ENCODE measurements around the gene RRP1. TPM values are rescaled to one million over a fixed set of nuclear protein-coding genes. Genes with fewer than 3 reads are reported as not detected.
A peak's percentile ranks its signal among the peaks of the same experiment; 100 is the strongest.

RRP1 gene
- total and polyA plus RNA-seq, 9 of the 15 experiments (the other 6 are each of a cell fraction or from before 2014, with no cell fraction given), result 0.89 to 105 (median 51.6) TPM

DNA sequence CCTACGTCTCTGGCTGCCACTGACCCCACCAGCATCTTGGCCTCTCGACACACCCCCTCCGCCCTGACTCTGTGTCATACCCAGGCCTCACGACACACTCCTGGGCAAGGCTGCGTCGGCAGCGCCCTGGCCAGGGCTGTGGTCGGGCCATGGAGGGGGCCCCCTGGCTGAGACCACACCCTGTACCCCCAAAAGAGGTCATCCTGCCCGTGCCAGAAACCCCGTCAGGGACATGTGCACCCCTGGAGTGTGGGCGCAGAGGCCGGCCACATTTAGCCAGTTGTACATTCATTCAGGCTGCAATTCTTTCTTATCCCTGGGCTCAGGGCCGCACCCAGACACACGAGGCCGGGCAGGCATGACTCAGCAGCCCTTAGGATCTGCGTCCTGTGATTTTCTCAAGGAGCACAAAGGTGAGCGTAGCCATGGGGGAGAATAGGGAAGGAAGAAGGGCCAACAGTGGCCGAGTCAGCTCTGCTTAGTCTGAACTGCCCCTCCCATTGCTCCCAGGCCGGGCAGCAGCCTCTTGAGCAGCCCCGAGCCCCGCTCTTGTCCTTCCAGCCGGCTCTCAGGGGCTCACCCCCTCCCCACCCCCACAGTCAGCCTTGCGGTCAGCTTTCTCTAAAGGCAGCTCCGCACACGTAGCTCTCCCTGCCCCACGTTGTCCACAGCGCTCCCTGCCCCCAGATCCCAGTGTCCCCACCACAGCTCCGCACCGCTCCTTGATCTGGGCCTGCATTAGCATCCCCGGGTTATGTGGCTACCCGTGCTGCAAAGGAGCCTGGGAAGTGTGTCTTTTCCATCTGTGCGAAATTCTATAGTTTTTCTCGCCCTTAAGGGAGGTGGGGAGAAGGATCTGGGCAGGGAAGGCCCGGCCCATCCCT is 21.2 kb upstream of the RRP1 start (continued):
- TF ChIP-seq ZBTB7A (IDR thresholded peaks at IDR 0.05; ENCODE audit: borderline replicate concordance, control insufficient read depth, low read depth, low read length), result peak; percentile 46; the same call in 1 of the 2 replicates
- 0 out of 2 replicates have a peak, but pooled peaks have one; percentile 27 for TF ChIP-seq ELF2 (CRISPR knock-in tag; IDR thresholded peaks at IDR 0.05)
- TF ChIP-seq ESRRA (IDR thresholded peaks at IDR 0.05; ENCODE audit: borderline replicate concordance, low read depth), result peak; percentile 78
- TF ChIP-seq SMARCC2 (IDR thresholded peaks at IDR 0.05; ENCODE audit: low read depth), result peak; percentile 69; the same call in 1 of the 2 replicates
- TF ChIP-seq, protein P1, sequence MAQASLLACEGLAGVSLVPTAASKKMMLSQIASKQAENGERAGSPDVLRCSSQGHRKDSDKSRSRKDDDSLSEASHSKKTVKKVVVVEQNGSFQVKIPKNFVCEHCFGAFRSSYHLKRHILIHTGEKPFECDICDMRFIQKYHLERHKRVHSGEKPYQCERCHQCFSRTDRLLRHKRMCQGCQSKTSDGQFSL (CRISPR knock-in tag; IDR thresholded peaks at IDR 0.05), result no peak; the same call in 1 of the 2 replicates
- TF ChIP-seq, protein P1 (tag; IDR thresholded peaks at IDR 0.05), result 0 out of 4 replicates have a peak, but pooled peaks of 1 of the 2 experiments have one; percentile 38
- TF ChIP-seq ZNF311 (CRISPR knock-in tag; IDR thresholded peaks at IDR 0.05), result 0 out of 2 replicates have a peak, but pooled peaks have one; percentile 30
- TF ChIP-seq, protein P2, sequence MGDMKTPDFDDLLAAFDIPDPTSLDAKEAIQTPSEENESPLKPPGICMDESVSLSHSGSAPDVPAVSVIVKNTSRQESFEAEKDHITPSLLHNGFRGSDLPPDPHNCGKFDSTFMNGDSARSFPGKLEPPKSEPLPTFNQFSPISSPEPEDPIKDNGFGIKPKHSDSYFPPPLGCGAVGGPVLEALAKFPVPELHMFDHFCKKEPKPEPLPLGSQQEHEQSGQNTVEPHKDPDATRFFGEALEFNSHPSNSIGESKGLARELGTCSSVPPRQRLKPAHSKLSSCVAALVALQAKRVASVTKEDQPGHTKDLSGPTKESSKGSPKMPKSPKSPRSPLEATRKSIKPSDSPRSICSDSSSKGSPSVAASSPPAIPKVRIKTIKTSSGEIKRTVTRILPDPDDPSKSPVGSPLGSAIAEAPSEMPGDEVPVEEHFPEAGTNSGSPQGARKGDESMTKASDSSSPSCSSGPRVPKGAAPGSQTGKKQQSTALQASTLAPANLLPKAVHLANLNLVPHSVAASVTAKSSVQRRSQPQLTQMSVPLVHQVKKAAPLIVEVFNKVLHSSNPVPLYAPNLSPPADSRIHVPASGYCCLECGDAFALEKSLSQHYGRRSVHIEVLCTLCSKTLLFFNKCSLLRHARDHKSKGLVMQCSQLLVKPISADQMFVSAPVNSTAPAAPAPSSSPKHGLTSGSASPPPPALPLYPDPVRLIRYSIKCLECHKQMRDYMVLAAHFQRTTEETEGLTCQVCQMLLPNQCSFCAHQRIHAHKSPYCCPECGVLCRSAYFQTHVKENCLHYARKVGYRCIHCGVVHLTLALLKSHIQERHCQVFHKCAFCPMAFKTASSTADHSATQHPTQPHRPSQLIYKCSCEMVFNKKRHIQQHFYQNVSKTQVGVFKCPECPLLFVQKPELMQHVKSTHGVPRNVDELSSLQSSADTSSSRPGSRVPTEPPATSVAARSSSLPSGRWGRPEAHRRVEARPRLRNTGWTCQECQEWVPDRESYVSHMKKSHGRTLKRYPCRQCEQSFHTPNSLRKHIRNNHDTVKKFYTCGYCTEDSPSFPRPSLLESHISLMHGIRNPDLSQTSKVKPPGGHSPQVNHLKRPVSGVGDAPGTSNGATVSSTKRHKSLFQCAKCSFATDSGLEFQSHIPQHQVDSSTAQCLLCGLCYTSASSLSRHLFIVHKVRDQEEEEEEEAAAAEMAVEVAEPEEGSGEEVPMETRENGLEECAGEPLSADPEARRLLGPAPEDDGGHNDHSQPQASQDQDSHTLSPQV (IDR thresholded peaks at IDR 0.05), result peak; percentile 98
- TF ChIP-seq, protein P3, sequence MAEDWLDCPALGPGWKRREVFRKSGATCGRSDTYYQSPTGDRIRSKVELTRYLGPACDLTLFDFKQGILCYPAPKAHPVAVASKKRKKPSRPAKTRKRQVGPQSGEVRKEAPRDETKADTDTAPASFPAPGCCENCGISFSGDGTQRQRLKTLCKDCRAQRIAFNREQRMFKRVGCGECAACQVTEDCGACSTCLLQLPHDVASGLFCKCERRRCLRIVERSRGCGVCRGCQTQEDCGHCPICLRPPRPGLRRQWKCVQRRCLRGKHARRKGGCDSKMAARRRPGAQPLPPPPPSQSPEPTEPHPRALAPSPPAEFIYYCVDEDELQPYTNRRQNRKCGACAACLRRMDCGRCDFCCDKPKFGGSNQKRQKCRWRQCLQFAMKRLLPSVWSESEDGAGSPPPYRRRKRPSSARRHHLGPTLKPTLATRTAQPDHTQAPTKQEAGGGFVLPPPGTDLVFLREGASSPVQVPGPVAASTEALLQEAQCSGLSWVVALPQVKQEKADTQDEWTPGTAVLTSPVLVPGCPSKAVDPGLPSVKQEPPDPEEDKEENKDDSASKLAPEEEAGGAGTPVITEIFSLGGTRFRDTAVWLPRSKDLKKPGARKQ (CRISPR knock-in tag; IDR thresholded peaks at IDR 0.05), result no peak; the same call in 1 of the 2 replicates
- TF ChIP-seq, protein P4, sequence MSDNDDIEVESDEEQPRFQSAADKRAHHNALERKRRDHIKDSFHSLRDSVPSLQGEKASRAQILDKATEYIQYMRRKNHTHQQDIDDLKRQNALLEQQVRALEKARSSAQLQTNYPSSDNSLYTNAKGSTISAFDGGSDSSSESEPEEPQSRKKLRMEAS (CRISPR knock-in tag; IDR thresholded peaks at IDR 0.05), result peak; percentile 92
- TF ChIP-seq ZNF589 (CRISPR knock-in tag; IDR thresholded peaks at IDR 0.05; ENCODE audit: low read depth), result peak; percentile 59; the same call in 1 of the 2 replicates
- TF ChIP-seq NR4A1 (CRISPR knock-in tag; IDR thresholded peaks at IDR 0.05), result no peak; the same call in 1 of the 2 replicates
- TF ChIP-seq NR4A1 (tag; IDR thresholded peaks at IDR 0.05), result peak; percentile 89
- peak; percentile 63 for TF ChIP-seq ZNF143 (CRISPR knock-in tag; IDR thresholded peaks at IDR 0.05)
- peak; percentile 74; the same call in 1 of the 2 replicates for TF ChIP-seq SOX6 (IDR thresholded peaks at IDR 0.05)
- TF ChIP-seq, protein P5, sequence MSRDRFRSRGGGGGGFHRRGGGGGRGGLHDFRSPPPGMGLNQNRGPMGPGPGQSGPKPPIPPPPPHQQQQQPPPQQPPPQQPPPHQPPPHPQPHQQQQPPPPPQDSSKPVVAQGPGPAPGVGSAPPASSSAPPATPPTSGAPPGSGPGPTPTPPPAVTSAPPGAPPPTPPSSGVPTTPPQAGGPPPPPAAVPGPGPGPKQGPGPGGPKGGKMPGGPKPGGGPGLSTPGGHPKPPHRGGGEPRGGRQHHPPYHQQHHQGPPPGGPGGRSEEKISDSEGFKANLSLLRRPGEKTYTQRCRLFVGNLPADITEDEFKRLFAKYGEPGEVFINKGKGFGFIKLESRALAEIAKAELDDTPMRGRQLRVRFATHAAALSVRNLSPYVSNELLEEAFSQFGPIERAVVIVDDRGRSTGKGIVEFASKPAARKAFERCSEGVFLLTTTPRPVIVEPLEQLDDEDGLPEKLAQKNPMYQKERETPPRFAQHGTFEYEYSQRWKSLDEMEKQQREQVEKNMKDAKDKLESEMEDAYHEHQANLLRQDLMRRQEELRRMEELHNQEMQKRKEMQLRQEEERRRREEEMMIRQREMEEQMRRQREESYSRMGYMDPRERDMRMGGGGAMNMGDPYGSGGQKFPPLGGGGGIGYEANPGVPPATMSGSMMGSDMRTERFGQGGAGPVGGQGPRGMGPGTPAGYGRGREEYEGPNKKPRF (IDR thresholded peaks at IDR 0.05; ENCODE audit: low read depth, low read length), result no peak

All from K562 (cell line).